Glutamatergic neuron (in vitro differentiated cells): ENCODE measurements around the gene NOBOX. TPM values are rescaled to one million over a fixed set of nuclear protein-coding genes. Genes with fewer than 3 reads are reported as not detected.

Experiments used
- total RNA-seq: library from RNA; stranded (reverse); fragmentation: NEBNext Ultra II Directional; extraction: Animal tissue kit (Norgen Biotek cat#: 25700); gene quantifications from one replicate; pipeline ENCODE4 v1.2.1, GENCODE V29; 2021; ENCODE audit not compliant: unreplicated experiment

Gene NOBOX
- total RNA-seq, 1 donor from 2014 or later, result not detected

Other genes starting within 250 kb of the NOBOX start
- 0.17 TPM for gene CTAGE4, start 220.2 kb downstream of the NOBOX start, total RNA-seq
- 0.69 TPM for gene ARHGEF35, start 207.9 kb downstream of the NOBOX start, total RNA-seq
- not detected for gene OR2A42, start 164.1 kb downstream of the NOBOX start, total RNA-seq
- 0.22 TPM for gene OR2A7, start 138.9 kb downstream of the NOBOX start, total RNA-seq
- gene CTAGE8, start 134.4 kb downstream of the NOBOX start, total RNA-seq, result 0.54 TPM
- not detected for gene OR2A1, start 91.3 kb downstream of the NOBOX start, total RNA-seq
- 0.93 TPM for gene ARHGEF5, start 48.3 kb downstream of the NOBOX start, total RNA-seq